Measurements from ENCODE around the gene RBM18. TPM values are rescaled to one million over a fixed set of nuclear protein-coding genes. Genes with fewer than 3 reads are reported as not detected.
A peak's percentile ranks its signal among the peaks of the same experiment; 100 is the strongest.

The RBM18 gene
- total and polyA plus RNA-seq, 5 donors from 2014 or later, result 26.1 to 34.8 (median 29.6) TPM

- no peak overlapping the region for H3K27ac Mint-ChIP-seq
- peaks cover 26% of the 10 kb centered on the region for H3K27me3 ChIP-seq (ENCODE audit: control insufficient read depth, insufficient read depth, low read length)
These were observed 38.4 kb downstream of the RBM18 start for GRCh38 chr9:122226142-122226757.

GRCh38 chr9:122225312-122226141 is 39.1 kb downstream of the RBM18 start:
- Mint-ChIP-seq H3K4me1 (peaks cover 0 to 28% (median 2%) of the 10 kb centered on the region in 4 donors), H3K9me3 (peaks cover 0 to 5% (median 0%) of the 10 kb centered on the region in 7 donors), H3K27me3 (peaks cover 52% of the 10 kb centered on the region), H3K4me3 (no peak overlapping the region), H3K36me3 (peaks cover 7% of the 10 kb centered on the region), H3K27ac (no peak overlapping the region)
- DNase-seq (no peak), ATAC-seq (ENCODE audit: low read depth in 2 of 2) (no peak)
- Histone ChIP-seq H3K9me3 (ENCODE audit: control insufficient read depth in 2 of 2, low read length in 2 of 2) (no peaks in the 10 kb centered on the region), H3K27me3 (ENCODE audit: control insufficient read depth, insufficient read depth, low read length) (peaks cover 23% of the 10 kb centered on the region), H3K4me1 (ENCODE audit: control insufficient read depth, insufficient read depth, low read length, poor library complexity, severe bottlenecking) (peaks cover 7% of the 10 kb centered on the region), H3K4me3 (ENCODE audit: low read depth, low read length) (no peak overlapping the region), H3K27ac (ENCODE audit: insufficient read depth, low read length, poor library complexity, severe bottlenecking) (no peak overlapping the region), H3K36me3 (ENCODE audit: control insufficient read depth, insufficient read depth, low read length) (no peaks in the 10 kb centered on the region)

More at GRCh38 chr9:122226142-122226757, 38.4 kb downstream of the RBM18 start:
- Histone ChIP-seq H3K4me1 (ENCODE audit: control insufficient read depth, insufficient read depth, low read length, poor library complexity, severe bottlenecking) (peaks cover 5% of the 10 kb centered on the region), H3K36me3 (ENCODE audit: control insufficient read depth, insufficient read depth, low read length) (no peaks in the 10 kb centered on the region), H3K4me3 (ENCODE audit: low read depth, low read length) (no peak overlapping the region), H3K9me3 (ENCODE audit: control insufficient read depth in 2 of 2, low read length in 2 of 2) (no peaks in the 10 kb centered on the region), H3K27ac (ENCODE audit: insufficient read depth, low read length, poor library complexity, severe bottlenecking) (no peak overlapping the region)
- Mint-ChIP-seq H3K4me3 (peak overlapping the region in 2 of 4 donors; percentile 41 to 44), H3K4me1 (peaks cover 0 to 25% (median under 1%) of the 10 kb centered on the region in 4 donors), H3K27me3 (peaks cover 47% of the 10 kb centered on the region), H3K36me3 (peaks cover 7% of the 10 kb centered on the region), H3K9me3 (peaks cover 0 to 5% (median 0%) of the 10 kb centered on the region in 7 donors)
- no peak for DNase-seq
- no peak for ATAC-seq (ENCODE audit: low read depth in 2 of 2)

- no peak overlapping the region for H3K27ac Mint-ChIP-seq
- Histone ChIP-seq H3K27me3 (ENCODE audit: control insufficient read depth, insufficient read depth, low read length) (peaks cover 14% of the 10 kb centered on the region), H3K4me3 (ENCODE audit: low read depth, low read length) (no peak overlapping the region)
These were observed 41.2 kb downstream of the RBM18 start for GRCh38 chr9:122223435-122223834.

GRCh38 chr9:122222791-122223190 is 41.8 kb downstream of the RBM18 start:
- DNase-seq (no peak), ATAC-seq (ENCODE audit: low read depth in 2 of 2) (no peak)
- no peak overlapping the region for H3K27ac ChIP-seq (ENCODE audit: insufficient read depth, low read length, poor library complexity, severe bottlenecking)
- H3K9me3 Mint-ChIP-seq, result peaks cover 0 to 7% (median 0%) of the 10 kb centered on the region in 7 donors
- H3K9me3 ChIP-seq (ENCODE audit: control insufficient read depth in 2 of 2, low read length in 2 of 2), result no peaks in the 10 kb centered on the region
- peak overlapping the region in 2 of 4 donors; percentile 4 to 20 for H3K4me3 Mint-ChIP-seq
- peaks cover 0 to 49% (median 6%) of the 10 kb centered on the region in 4 donors for H3K4me1 Mint-ChIP-seq
- H3K4me3 ChIP-seq (ENCODE audit: low read depth, low read length), result no peak overlapping the region
- H3K4me1 ChIP-seq (ENCODE audit: control insufficient read depth, insufficient read depth, low read length, poor library complexity, severe bottlenecking), result peaks cover 17% of the 10 kb centered on the region
- peaks cover 79% of the 10 kb centered on the region for H3K27me3 Mint-ChIP-seq
- no peak overlapping the region for H3K27ac Mint-ChIP-seq
- H3K36me3 Mint-ChIP-seq, result peaks cover 11% of the 10 kb centered on the region
- no peaks in the 10 kb centered on the region for H3K36me3 ChIP-seq (ENCODE audit: control insufficient read depth, insufficient read depth, low read length)
- peaks cover 20% of the 10 kb centered on the region for H3K27me3 ChIP-seq (ENCODE audit: control insufficient read depth, insufficient read depth, low read length)

More at GRCh38 chr9:122223435-122223834, 41.2 kb downstream of the RBM18 start:
- Histone ChIP-seq H3K27ac (ENCODE audit: insufficient read depth, low read length, poor library complexity, severe bottlenecking) (no peak overlapping the region), H3K9me3 (ENCODE audit: control insufficient read depth in 2 of 2, low read length in 2 of 2) (no peaks in the 10 kb centered on the region), H3K36me3 (ENCODE audit: control insufficient read depth, insufficient read depth, low read length) (no peaks in the 10 kb centered on the region), H3K4me1 (ENCODE audit: control insufficient read depth, insufficient read depth, low read length, poor library complexity, severe bottlenecking) (peaks cover 20% of the 10 kb centered on the region)
- DNase-seq, result no peak
- ATAC-seq (ENCODE audit: low read depth in 2 of 2), result no peak
- peaks cover 0 to 44% (median 5%) of the 10 kb centered on the region in 4 donors for H3K4me1 Mint-ChIP-seq
- no peak overlapping the region for H3K4me3 Mint-ChIP-seq
- H3K27me3 Mint-ChIP-seq, result peaks cover 72% of the 10 kb centered on the region
- peaks cover 0 to 7% (median 0%) of the 10 kb centered on the region in 7 donors for H3K9me3 Mint-ChIP-seq
- H3K36me3 Mint-ChIP-seq, result peaks cover 7% of the 10 kb centered on the region

GRCh38 chr9:122221183-122221811 is 43.3 kb downstream of the RBM18 start:
- no peaks in the 10 kb centered on the region for H3K9me3 ChIP-seq (ENCODE audit: control insufficient read depth in 2 of 2, low read length in 2 of 2)
- H3K4me1 ChIP-seq (ENCODE audit: control insufficient read depth, insufficient read depth, low read length, poor library complexity, severe bottlenecking), result peaks cover 17% of the 10 kb centered on the region
- no peak overlapping the region for H3K4me3 Mint-ChIP-seq
- no peak overlapping the region for H3K27ac ChIP-seq (ENCODE audit: insufficient read depth, low read length, poor library complexity, severe bottlenecking)
- peaks cover 0 to 42% (median 6%) of the 10 kb centered on the region in 4 donors for H3K4me1 Mint-ChIP-seq
- H3K27me3 ChIP-seq (ENCODE audit: control insufficient read depth, insufficient read depth, low read length), result peaks cover 24% of the 10 kb centered on the region
- peaks cover 0 to 7% (median 0%) of the 10 kb centered on the region in 7 donors for H3K9me3 Mint-ChIP-seq
- no peak overlapping the region for H3K4me3 ChIP-seq (ENCODE audit: low read depth, low read length)
- no peaks in the 10 kb centered on the region for H3K36me3 ChIP-seq (ENCODE audit: control insufficient read depth, insufficient read depth, low read length)
- H3K27me3 Mint-ChIP-seq, result peaks cover 86% of the 10 kb centered on the region
- peaks cover 11% of the 10 kb centered on the region for H3K36me3 Mint-ChIP-seq
- H3K27ac Mint-ChIP-seq, result no peak overlapping the region
- no peak for ATAC-seq (ENCODE audit: low read depth in 2 of 2)
- DNase-seq, result no peak

GRCh38 chr9:122220673-122221182 is 43.9 kb downstream of the RBM18 start:
- Mint-ChIP-seq H3K36me3 (peaks cover 11% of the 10 kb centered on the region), H3K27me3 (peaks cover 89% of the 10 kb centered on the region), H3K27ac (peak overlapping the region in 1 of 3 donors; percentile 57), H3K4me3 (no peak overlapping the region), H3K4me1 (peaks cover 0 to 40% (median 5%) of the 10 kb centered on the region in 4 donors), H3K9me3 (peaks cover 0 to 7% (median 0%) of the 10 kb centered on the region in 7 donors)
- ATAC-seq (ENCODE audit: low read depth in 2 of 2) (no peak), DNase-seq (no peak)
- Histone ChIP-seq H3K36me3 (ENCODE audit: control insufficient read depth, insufficient read depth, low read length) (no peaks in the 10 kb centered on the region), H3K4me3 (ENCODE audit: low read depth, low read length) (no peak overlapping the region), H3K4me1 (ENCODE audit: control insufficient read depth, insufficient read depth, low read length, poor library complexity, severe bottlenecking) (peaks cover 17% of the 10 kb centered on the region), H3K27ac (ENCODE audit: insufficient read depth, low read length, poor library complexity, severe bottlenecking) (no peak overlapping the region), H3K27me3 (ENCODE audit: control insufficient read depth, insufficient read depth, low read length) (peaks cover 29% of the 10 kb centered on the region), H3K9me3 (ENCODE audit: control insufficient read depth in 2 of 2, low read length in 2 of 2) (no peaks in the 10 kb centered on the region)

- Mint-ChIP-seq H3K36me3 (peaks cover 11% of the 10 kb centered on the region), H3K9me3 (peaks cover 0 to 7% (median 0%) of the 10 kb centered on the region in 7 donors), H3K4me1 (peaks cover 0 to 39% (median 5%) of the 10 kb centered on the region in 4 donors), H3K4me3 (peak overlapping the region in 2 of 4 donors; percentile 52 to 65), H3K27ac (peak overlapping the region in 1 of 3 donors; percentile 57), H3K27me3 (peaks cover 95% of the 10 kb centered on the region)
- no peak for DNase-seq
- no peaks in the 10 kb centered on the region for H3K9me3 ChIP-seq (ENCODE audit: control insufficient read depth in 2 of 2, low read length in 2 of 2)
- ATAC-seq (ENCODE audit: low read depth in 2 of 2), result no peak
- H3K4me1 ChIP-seq (ENCODE audit: control insufficient read depth, insufficient read depth, low read length, poor library complexity, severe bottlenecking), result peaks cover 17% of the 10 kb centered on the region
- no peak overlapping the region for H3K4me3 ChIP-seq (ENCODE audit: low read depth, low read length)
- H3K36me3 ChIP-seq (ENCODE audit: control insufficient read depth, insufficient read depth, low read length), result no peaks in the 10 kb centered on the region
- no peak overlapping the region for H3K27ac ChIP-seq (ENCODE audit: insufficient read depth, low read length, poor library complexity, severe bottlenecking)
- H3K27me3 ChIP-seq (ENCODE audit: control insufficient read depth, insufficient read depth, low read length), result peaks cover 34% of the 10 kb centered on the region
These were observed 44.6 kb downstream of the RBM18 start for GRCh38 chr9:122219856-122220672.

Measured in CD4-positive, CD25-positive, alpha-beta regulatory T cell (primary cell).